Hepatocyte (in vitro differentiated cells): Measurements from ENCODE around the gene CYGB. TPM values are rescaled to one million over a fixed set of nuclear protein-coding genes. Genes with fewer than 3 reads are reported as not detected.
"Not testable (repeated sequence)": the region's sequence is repeated elsewhere in the genome, so short reads cannot be mapped to it uniquely, and the experiment has no call there.

Experiments
- DNase-seq: peaks from one replicate; pipeline ENCODE4 v3.0.0-alpha.2; 2016; ENCODE audit warnings: low spot score
- H2AFZ ChIP-seq: fragments of 200-600 bp; sonication (generic); 2 replicates; pipeline ENCODE4 v1.6.0; 2016; ENCODE audit warnings: antibody characterized with exemption, mild to moderate bottlenecking
- H3K27ac ChIP-seq: fragments of 200-600 bp; sonication (generic); 2 replicates; pipeline ENCODE4 v1.5.1; 2016; ENCODE audit warnings: mild to moderate bottlenecking
- H3K27me3 ChIP-seq: fragments of 200-600 bp; sonication (generic); 2 replicates; pipeline ENCODE4 v1.6.1; 2016
- H3K36me3 ChIP-seq: fragments of 200-600 bp; sonication (generic); replicated peaks from 2 replicates; pipeline ENCODE4 v1.5.1; 2016; ENCODE audit warnings: low read depth; ENCODE audit not compliant: insufficient read depth
- H3K4me1 ChIP-seq: fragments of 200-600 bp; sonication (generic); 2 replicates; pipeline ENCODE4 v1.5.1; 2016; ENCODE audit warnings: mild to moderate bottlenecking, moderate library complexity; ENCODE audit not compliant: insufficient read depth
- H3K4me2 ChIP-seq: fragments of 200-600 bp; sonication (generic); 2 replicates; pipeline ENCODE4 v1.6.0; 2016
- H3K4me3 ChIP-seq: fragments of 200-600 bp; sonication (generic); 2 replicates; pipeline ENCODE4 v1.5.1; 2016; ENCODE audit warnings: mild to moderate bottlenecking
- H3K79me2 ChIP-seq: fragments of 200-600 bp; sonication (generic); 2 replicates; pipeline ENCODE4 v1.6.0; 2017; ENCODE audit warnings: mild to moderate bottlenecking
- H3K9me2 ChIP-seq: fragments of 200-600 bp; sonication (generic); replicated peaks from 2 replicates; pipeline ENCODE4 v1.6.0; 2017; ENCODE audit warnings: mild to moderate bottlenecking; ENCODE audit not compliant: insufficient read depth
- H3K9me3 ChIP-seq: fragments of 200-600 bp; sonication (generic); 2 replicates; pipeline ENCODE4 v1.5.1; 2016; ENCODE audit warnings: low read depth, mild to moderate bottlenecking
- H4K20me1 ChIP-seq: fragments of 200-600 bp; sonication (generic); 2 replicates; pipeline ENCODE4 v1.6.0; 2016; ENCODE audit warnings: mild to moderate bottlenecking; ENCODE audit not compliant: insufficient read depth, poor library complexity, severe bottlenecking
- CTCF ChIP-seq: fragments of 200-600 bp; sonication (generic); IDR thresholded peaks from 2 replicates; pipeline ENCODE4 v1.5.1; 2016; ENCODE audit warnings: antibody characterized with exemption, mild to moderate bottlenecking; ENCODE audit not compliant: poor library complexity
- EZH2 ChIP-seq: fragments of 200-600 bp; sonication (generic); IDR thresholded peaks from 2 replicates; pipeline ENCODE4 v1.6.1; 2016; ENCODE audit warnings: antibody characterized with exemption, mild to moderate bottlenecking, borderline replicate concordance
- EZH2phosphoT487 ChIP-seq: fragments of 200-600 bp; sonication (generic); IDR thresholded peaks from one replicate; pipeline ENCODE4 v1.6.1; 2018; ENCODE audit warnings: antibody characterized with exemption, mild to moderate bottlenecking, low read depth, moderate library complexity; ENCODE audit not compliant: unreplicated experiment, severe bottlenecking
- WGBS: methylation state at CpG from one replicate; pipeline ENCODE4 v1.1.6; 2016; ENCODE audit warnings: low lambda C conversion rate; ENCODE audit errors: missing lambda C conversion rate; 5-methylcytosine and 5-hydroxymethylcytosine counted together
- polyA plus RNA-seq: library from polyadenylated mRNA; unstranded; fragments of >200 nt; fragmentation: Nextera tagmentation; extraction: Ambion mirVana; gene quantifications from 2 replicates; pipeline ENCODE4 v1.2.1, GENCODE V29; 2016
- total RNA-seq: library from RNA; depleted of rRNA; stranded (reverse); fragments of >200 nt; gene quantifications from 2 replicates; pipeline ENCODE4 v1.2.3, GENCODE V29; 2014

CYGB gene
- total and polyA plus RNA-seq, 2 experiments from 2014 or later, result 7.8 to 13.8 TPM

GRCh38 chr17:76536511-76537287, 810 bp downstream of the CYGB start:
- H3K4me3 ChIP-seq, result no peak overlapping the region
- H3K27me3 ChIP-seq, result peaks cover 28% of the 10 kb centered on the region
- H3K4me2 ChIP-seq, result peak overlapping the region; percentile 88
- no peaks in the 10 kb centered on the region for H3K79me2 ChIP-seq
- DNase-seq, result no peak
- H3K9me2 ChIP-seq, result no peaks in the 10 kb centered on the region
- 66% methylated on average over 18 of the region's 25 CpGs for WGBS
- no peak for TF ChIP-seq CTCF
- TF ChIP-seq EZH2, result no peak
- TF ChIP-seq EZH2phosphoT487, result no peak
- no peaks in the 10 kb centered on the region for H3K36me3 ChIP-seq
- H3K9me3 ChIP-seq, result no peaks in the 10 kb centered on the region
- H3K27ac ChIP-seq, result no peak overlapping the region
- peaks cover 37% of the 10 kb centered on the region for H3K4me1 ChIP-seq
- no peaks in the 10 kb centered on the region for H4K20me1 ChIP-seq
- no peak overlapping the region for H2AFZ ChIP-seq

DNA sequence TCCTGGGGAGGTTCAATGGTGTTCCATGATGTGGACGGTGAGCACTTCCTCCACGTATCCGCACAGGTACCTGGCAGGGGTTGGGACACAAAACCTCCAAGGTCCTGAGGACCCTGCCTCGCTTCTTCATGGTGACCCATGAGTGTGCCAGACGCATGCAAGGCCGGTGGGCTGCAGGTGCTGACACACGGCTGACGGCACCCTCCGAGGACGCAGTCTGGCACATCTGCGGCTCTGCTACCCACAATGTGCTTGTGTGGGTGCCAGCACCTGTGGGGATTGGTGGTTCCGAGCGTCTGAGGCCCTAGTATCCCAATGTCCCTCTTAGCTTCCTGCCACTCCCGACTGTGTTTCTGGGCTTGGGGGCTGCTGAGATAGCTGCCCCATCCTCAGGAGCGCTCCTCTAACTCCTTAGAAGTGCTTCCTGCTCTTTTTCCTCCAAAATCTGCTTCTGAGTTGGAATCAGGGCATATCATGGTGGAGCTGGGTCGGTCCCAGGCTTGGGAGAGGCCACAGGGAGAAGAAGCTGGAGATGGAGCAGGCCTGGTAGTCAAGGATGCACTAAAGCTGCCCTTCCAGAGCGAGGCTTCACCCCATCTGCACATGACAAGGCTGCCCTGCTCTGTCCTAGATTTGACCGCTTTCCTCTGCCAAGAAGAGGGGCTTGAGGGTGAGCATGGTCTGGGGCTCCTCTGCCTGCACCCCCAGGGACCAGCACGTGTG, 1.6 kb downstream of the CYGB start:
- Histone ChIP-seq H3K79me2 (no peaks in the 10 kb centered on the region), H3K4me1 (peaks cover 35% of the 10 kb centered on the region), H4K20me1 (no peaks in the 10 kb centered on the region), H3K27ac (no peak overlapping the region), H3K9me3 (no peaks in the 10 kb centered on the region), H3K9me2 (no peaks in the 10 kb centered on the region), H3K4me2 (peak overlapping the region; percentile 88), H3K36me3 (no peaks in the 10 kb centered on the region), H2AFZ (no peak overlapping the region), H3K4me3 (no peak overlapping the region), H3K27me3 (peaks cover 28% of the 10 kb centered on the region)
- no peak for DNase-seq
- no peak for TF ChIP-seq EZH2
- no peak for TF ChIP-seq CTCF
- WGBS, result 87% methylated on average over 19 of the region's 19 CpGs

DNA sequence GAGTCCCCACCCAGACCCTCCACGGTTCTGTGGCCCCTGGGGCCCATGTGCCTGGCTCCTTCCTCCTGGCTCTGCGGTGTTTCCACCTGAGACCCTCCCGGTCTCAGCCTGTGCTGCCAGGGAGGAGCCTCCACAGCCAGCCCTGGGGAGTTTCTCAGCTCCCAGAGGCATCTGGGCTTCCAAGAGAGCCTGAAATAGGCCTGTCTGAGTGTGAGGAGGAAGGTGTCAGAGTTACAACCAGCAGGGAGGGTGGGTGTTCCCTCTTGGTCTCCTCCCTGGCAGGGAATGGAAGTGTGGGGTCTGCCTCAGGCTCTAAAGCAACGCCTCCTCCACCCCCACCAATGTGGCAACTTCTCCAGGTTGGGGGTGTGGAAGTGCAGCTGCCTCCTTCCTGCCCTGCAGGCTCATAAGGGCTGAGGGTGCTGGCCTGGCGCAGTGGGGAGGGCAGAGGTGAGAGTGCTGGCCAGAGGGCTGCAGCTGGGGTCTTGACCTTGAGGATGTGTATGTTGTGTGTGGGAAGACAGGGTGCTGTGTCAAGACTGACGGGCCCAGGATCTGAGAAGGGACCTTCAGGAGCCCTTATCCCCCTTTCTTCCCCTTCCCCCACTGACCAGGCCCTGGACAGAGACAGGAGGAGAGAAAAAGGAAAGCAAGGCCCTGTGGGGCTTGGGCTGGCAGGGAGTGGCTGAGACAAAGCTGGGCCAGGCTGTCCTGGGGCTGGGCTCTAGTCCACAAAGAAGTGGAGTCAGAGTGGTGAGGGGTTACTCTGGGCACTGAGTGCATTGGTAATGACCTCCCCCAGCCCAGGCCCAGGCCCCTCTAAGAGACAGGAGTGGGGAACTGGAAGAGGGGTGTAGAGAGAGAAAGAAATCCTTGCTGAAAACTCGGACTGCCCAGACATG, 2.4 kb downstream of the CYGB start:
- Histone ChIP-seq H3K27me3 (peaks cover 28% of the 10 kb centered on the region), H3K79me2 (no peaks in the 10 kb centered on the region), H3K9me2 (no peaks in the 10 kb centered on the region), H4K20me1 (no peaks in the 10 kb centered on the region), H3K27ac (no peak overlapping the region), H2AFZ (no peak overlapping the region), H3K4me2 (no peak overlapping the region), H3K9me3 (no peaks in the 10 kb centered on the region), H3K4me3 (no peak overlapping the region), H3K4me1 (peaks cover 38% of the 10 kb centered on the region), H3K36me3 (no peaks in the 10 kb centered on the region)
- 76% methylated on average over 7 of the region's 7 CpGs for WGBS
- TF ChIP-seq EZH2, result no peak
- TF ChIP-seq EZH2phosphoT487, result no peak
- no peak for TF ChIP-seq CTCF
- peak; percentile 3 for DNase-seq

DNA sequence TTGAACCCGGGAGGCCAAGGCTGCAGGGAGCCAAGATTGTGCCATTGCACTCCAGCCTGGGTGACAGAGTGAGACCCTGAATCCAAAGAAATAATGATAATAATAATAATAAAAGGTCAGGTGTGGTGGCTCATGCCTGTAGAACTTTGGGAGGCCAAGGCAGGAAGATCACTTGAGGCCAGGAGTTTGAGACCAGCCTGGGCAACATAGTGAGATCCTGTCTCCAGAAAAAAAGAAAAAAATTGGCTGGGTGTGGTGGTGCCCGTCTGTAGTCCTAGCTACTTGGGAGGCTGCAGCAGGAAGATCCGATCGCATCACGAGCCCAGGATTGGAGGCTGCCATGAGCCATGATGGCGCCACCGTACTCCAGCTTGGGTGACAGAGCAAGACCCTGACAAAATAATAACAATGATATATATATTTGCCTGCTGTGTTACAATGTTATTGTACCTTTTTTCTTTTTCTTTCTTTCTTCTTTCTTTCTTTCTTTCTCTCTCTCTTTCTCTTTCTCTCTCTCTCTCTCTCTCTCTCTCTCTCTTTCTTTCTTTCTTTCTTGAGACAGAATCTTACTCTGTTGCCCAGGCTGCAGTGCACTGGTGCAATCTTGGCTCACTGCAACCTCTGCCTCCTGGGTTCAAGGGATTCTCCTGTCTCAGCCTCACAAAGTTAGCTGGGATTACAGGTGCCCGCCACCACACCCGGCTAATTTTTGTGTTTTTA, 3.7 kb downstream of the CYGB start:
- H3K27me3 ChIP-seq, result peaks cover 21% of the 10 kb centered on the region
- H2AFZ ChIP-seq, H3K9me3 ChIP-seq, H3K79me2 ChIP-seq, H3K27ac ChIP-seq, H3K9me2 ChIP-seq, H3K36me3 ChIP-seq, H4K20me1 ChIP-seq, H3K4me2 ChIP-seq, H3K4me3 ChIP-seq, DNase-seq: not testable (repeated sequence)
- peaks cover 51% of the 10 kb centered on the region for H3K4me1 ChIP-seq
- WGBS, result 94% methylated on average over 9 of the region's 9 CpGs
